H54 (cell line): ENCODE data around the gene EPHB4.

ENCODE experiments used
- DNase-seq: peaks from one replicate; pipeline ENCODE4 v3.0.0; 2011; ENCODE audit warnings: low spot score, mixed read lengths; ENCODE audit not compliant: insufficient read length
- FAIRE-seq: peaks from 3 replicates; lab custom pipeline; 2011; peaks lifted over from hg19 to GRCh38; lab: Jason Lieb, UNC
- POLR2A ChIP-seq: IDR thresholded peaks from 2 replicates; pipeline ENCODE4 v1.6.1; 2011; ENCODE audit warnings: low read depth, mild to moderate bottlenecking, low read length

Gene EPHB4

GRCh38 chr7:100827330-100828226, at the start of gene EPHB4:
EPHB4 (minus strand) TSS chr7:100827523; CDS start chr7:100827030, 493 bp downstream.
- DNase-seq (peak; percentile 81), FAIRE-seq (no peak)
- TF ChIP-seq POLR2A: peak; percentile 39; the same call in 1 of the 2 replicates

GRCh38 chr7:100875356-100875751, 48.0 kb upstream of the EPHB4 start:
- no peak for DNase-seq
- FAIRE-seq: no peak
- TF ChIP-seq POLR2A: no peak

- TF ChIP-seq POLR2A: peak; percentile 84
- peak; percentile 86 for DNase-seq
- no peak for FAIRE-seq
These were observed 47.4 kb upstream of the EPHB4 start, which contains the start of gene SRRT for GRCh38 chr7:100874577-100875355. SRRT (plus strand) TSS chr7:100875103; CDS start chr7:100875591, 488 bp downstream.

- FAIRE-seq: no peak
- no peak for DNase-seq
- no peak for TF ChIP-seq POLR2A
These were observed 46.9 kb upstream of the EPHB4 start for GRCh38 chr7:100874300-100874576.

GRCh38 chr7:100873599-100874299, 46.4 kb upstream of the EPHB4 start:
- no peak for FAIRE-seq
- no peak for TF ChIP-seq POLR2A
- DNase-seq: no peak

GRCh38 chr7:100867776-100868485, 40.6 kb upstream of the EPHB4 start:
- no peak for TF ChIP-seq POLR2A
- FAIRE-seq: no peak
- DNase-seq: no peak

- FAIRE-seq (no peak), DNase-seq (peak; percentile 95)
- TF ChIP-seq POLR2A: peak; percentile 14; the same call in 1 of the 2 replicates
These were observed 39.9 kb upstream of the EPHB4 start, which contains the start of gene TRIP6 for GRCh38 chr7:100867040-100867775. TRIP6 (plus strand) TSS chr7:100867387; CDS start chr7:100867498, 111 bp downstream.

GRCh38 chr7:100866729-100867039, 39.4 kb upstream of the EPHB4 start:
- FAIRE-seq (no peak), DNase-seq (no peak)
- 0 out of 2 replicates have a peak, but pooled peaks have one; percentile 3 for TF ChIP-seq POLR2A

GRCh38 chr7:100865938-100866728, 38.8 kb upstream of the EPHB4 start:
- 0 out of 2 replicates have a peak, but pooled peaks have one; percentile 36 for TF ChIP-seq POLR2A
- DNase-seq (peak; percentile 82), FAIRE-seq (no peak)

GRCh38 chr7:100865372-100865911, 38.1 kb upstream of the EPHB4 start:
- no peak for FAIRE-seq
- DNase-seq: peak; percentile 82
- no peak for TF ChIP-seq POLR2A

GRCh38 chr7:100864263-100864845, 37.0 kb upstream of the EPHB4 start:
- FAIRE-seq: no peak
- no peak for TF ChIP-seq POLR2A
- no peak for DNase-seq
